RKO (cell line): ENCODE measurements around the gene KRTAP10-3.

Experiments used
- DNase-seq: peaks from one replicate; pipeline ENCODE4 v3.0.0-alpha.2; 2016; ENCODE audit warnings: low spot score

KRTAP10-3 gene

DNA sequence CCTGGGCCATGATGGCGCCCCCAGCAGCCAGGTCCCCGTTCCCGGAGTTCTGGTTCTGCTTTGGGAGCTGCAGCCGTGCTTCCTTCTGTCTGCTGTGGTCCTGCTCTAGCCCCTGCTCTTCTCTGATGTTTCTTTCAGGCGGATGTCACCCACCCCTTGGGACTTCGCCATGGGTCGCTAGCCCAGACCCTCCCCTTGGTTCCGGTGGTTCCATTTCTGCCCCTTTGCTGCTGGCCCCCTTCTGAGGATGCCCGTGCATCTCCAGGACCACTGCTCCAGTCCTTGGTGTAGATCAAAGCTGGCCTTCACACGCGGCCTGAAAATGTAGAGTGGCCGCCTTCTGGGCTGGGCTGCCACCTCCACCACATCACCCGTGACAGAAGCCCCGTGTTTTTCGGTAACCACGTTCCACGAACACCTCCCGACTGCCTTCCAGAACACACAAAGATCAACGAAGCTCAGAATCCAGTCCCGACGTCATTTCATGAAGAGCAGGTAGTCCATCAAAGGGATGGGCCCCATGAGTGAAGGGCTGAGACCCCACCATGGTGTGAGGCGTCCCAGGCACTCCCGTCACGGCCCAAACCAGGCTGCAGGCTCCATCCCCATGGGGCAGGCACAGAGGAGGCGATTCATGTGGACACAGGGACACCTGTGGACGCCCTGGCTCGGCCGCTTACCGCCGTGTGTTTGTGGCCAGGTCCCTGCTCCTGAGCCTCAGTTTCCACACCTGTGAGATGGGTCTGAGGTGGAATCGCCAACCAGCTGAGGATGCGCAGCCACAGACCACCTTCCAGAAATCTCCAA lies 43.0 kb downstream of the KRTAP10-3 start:
- no peak for DNase-seq

DNA sequence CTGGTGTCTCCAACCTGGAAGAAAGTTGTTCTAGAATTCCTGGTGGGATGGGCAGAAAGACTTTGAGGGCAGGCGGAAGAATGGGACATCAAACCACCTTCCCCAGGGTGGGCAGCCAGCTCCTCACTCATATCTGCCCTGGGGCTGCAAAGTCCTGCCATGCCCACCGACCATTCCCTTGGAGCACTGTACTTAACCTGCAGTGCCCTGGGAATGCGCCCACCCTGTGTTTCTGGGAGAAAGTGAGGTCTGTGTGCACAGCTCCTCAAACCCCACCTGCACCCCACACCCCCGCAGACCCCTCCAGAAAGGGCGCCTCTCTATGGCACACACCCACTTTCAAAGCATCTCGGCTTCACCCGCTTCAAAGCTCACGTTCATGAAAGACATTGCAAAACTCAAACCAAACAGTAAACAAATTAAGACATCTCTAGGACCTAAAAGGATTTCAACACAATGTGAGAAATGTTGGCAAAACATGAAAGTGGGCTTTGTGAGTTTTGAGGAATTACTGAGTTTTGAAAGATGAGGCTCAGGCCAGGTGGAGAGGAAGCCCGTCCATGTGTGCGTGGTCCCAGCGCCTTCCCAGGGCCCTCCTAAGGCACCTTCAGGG lies 43.7 kb downstream of the KRTAP10-3 start:
- no peak for DNase-seq

DNA sequence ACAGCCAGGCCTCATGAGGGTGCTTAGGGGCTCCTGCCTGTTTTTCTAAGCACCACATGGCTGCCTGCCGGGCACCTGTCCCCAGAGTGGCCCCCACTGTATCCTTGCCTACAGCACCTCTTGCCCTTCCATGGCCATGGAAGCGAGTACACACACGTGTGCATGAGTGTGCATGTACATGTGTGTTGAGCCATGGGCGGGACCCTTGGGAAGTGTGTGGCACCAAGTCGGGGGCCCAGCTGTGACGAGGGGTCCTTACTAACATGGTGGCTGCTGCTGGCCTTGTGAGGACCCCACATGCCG lies 44.4 kb downstream of the KRTAP10-3 start:
- DNase-seq, result no peak

DNA sequence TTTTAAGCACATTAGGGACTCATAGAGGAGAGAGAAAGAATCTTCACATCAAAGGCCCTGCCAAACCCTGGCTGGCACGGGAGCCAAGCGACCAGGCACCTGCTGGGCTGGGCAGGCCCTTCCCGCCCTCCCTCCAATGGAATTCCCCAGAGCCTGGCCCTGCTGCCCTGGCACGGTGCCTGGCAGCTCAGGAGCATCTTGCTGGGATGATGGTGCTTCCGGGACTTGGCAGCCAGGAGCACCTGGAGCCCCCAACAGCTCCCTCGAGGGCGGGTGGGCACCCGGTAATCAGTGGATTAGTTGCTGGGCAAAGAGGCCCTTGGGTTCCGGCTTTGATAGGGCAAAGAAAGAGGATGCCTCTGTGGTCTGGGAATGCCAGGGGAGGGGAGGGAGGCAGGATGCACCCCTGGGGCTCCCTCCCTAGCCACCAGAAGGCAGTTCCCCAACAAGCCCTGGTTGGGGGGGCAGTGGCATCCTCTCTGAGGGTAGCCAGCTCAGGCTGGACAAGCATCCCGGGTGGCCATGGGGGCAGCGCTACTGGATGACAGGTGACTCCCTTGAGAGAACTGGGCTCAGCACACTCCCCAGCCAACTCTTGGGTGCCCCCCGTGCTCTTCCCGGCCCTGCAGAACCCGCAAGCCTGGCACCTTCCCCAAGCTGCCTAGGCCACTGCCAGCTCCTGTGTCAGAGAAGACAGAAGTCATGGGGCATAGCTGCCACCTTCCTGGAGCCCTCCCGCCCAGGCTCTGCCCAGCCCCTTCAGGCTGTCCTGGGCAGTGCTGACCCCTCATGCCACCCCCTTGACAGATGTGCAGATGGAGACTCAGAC lies 45.0 kb downstream of the KRTAP10-3 start:
- DNase-seq, result no peak

DNA sequence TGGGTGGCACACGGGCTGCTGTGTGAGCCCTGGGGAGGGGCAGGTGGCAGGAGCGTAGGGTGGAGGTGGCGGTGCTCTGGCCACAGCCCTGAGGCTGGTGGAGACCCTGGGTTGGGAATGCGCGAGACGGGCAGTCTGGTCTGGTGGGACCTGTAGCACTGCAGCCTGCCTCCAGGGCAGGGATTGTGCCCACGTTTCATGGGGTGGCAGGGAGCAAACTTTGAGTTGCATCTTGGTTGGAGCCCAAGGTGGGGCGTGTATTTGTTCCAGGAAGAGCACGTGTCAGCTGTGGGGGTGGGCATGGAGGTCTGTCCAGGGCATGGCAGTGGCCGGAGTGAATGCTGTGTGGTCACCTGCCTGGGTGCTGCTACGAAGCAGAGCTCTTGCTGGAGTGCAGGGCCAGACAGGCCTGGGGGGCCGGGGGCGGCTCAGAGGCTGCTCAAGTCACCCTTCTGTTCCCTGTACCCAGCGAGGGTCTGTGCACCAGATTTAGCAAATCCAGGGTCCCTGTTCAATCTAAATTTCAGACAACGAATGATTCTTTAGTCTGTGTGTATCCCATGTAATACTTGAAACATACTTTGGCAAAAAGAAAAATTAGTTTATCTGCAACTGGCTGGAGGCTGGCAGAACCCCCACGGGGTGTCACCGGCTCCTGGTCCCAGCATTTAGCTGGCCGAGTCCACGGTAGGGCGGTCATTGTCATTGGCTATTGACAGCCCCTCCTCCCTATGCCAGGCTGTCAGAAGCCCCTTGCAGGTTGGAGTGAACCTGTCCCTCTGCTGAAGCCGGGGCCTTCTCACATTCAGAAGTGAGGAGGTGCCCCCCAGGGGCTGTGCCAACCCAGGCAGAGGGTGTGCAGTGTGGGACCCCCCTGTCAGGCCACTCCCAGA lies 45.9 kb downstream of the KRTAP10-3 start:
- no peak for DNase-seq

DNA sequence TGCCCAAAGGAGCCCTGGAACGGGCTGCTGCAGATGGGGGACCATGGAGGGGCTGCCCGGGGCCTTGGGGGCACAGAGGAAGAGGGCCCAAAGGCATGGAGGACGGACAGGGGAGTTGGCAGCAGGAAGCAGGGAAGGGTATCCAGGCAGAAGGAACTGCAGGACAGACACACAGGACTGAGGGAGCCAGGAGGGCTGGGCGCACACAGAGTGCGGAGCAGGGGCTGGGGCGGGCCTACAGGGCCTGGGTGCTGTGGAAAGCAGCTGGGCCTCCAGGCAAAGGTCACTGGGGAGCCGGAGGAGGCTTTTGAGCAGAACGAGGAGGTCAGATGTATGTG lies 46.7 kb downstream of the KRTAP10-3 start:
- no peak for DNase-seq

DNA sequence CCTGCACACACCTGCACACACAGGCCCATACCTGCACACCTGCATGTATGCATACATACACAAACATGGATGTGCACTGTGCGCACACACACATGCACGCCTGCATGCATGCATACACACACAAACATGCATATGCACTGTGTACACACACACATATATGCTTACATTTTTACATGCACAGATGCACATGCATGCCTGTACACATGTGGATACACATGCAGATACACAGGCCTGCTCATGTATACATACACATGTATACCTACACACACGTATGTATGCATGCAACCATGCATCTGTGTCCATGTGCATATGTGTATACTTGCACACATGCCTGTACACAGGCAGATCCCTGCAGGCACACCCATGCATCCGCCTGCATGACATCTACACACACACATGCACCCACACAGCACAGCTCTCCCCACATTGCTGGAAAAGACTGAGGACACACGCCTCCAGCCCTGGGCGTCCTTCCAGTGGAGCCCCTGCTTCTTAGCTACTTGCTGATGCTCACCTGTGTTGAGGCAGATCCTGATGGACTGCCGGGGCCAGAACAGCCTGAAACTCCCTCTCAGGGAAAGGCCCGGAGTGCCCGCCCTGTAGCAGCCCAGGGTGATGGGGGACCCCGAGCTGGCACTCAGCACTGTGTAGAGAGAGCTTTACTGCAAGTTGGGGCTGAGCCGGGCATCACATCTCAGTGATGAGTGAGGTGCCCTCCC lies 47.2 kb downstream of the KRTAP10-3 start:
- no peak for DNase-seq

DNA sequence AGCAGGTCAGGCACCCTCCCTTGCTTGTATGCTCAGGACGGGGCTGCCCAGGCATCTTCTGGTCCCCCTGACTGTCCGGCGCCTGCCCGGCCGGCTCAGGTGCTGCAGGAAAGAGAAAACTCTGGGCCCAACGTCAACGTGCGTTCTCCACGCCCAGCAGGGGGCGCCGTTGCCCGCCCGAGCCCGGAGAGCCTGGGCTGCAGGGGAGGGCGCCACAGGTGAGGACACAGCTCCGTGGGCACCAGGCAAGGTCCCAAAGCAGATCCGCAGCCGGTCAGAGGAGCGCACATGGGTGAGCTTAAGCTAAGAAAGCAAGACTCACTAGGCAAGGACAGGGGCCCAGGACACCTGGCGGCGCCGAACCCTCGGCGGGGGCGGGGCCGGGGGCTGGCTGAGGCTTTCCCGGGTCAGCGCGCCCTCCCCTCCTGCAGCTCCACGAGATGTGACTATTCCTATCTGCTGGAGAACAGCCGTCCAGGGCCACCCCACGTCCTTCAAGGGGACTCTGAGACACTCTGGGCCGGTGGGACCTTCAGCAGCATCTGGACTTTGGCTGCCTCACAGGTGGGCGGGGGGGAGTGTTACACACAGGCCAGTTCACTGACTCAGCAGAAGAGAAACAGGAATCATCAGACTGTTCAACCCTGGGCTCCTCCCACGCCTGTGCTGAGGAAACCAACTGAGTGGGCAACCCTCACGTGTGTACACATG lies 47.9 kb downstream of the KRTAP10-3 start:
- DNase-seq, result peak; percentile 29

DNA sequence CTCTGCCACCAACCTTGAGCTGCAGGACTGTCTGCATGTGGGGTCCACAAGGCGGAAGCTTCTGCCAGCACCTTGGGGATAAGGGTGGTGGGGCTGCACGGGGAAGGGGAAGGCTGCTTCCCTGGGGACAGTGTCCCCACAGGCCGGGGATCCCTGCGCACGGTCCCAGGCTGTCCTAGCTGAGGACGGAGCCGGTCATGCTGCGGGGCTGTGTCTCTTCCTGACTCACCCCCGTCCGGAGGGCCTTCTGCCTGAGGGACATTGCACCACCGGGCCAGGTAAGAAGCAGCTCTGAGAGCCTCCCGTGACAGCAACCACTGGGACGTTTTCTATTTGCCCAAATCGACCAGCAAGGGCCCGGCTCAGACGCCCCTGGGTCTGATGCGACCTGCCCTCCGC lies 48.5 kb downstream of the KRTAP10-3 start:
- no peak for DNase-seq

DNA sequence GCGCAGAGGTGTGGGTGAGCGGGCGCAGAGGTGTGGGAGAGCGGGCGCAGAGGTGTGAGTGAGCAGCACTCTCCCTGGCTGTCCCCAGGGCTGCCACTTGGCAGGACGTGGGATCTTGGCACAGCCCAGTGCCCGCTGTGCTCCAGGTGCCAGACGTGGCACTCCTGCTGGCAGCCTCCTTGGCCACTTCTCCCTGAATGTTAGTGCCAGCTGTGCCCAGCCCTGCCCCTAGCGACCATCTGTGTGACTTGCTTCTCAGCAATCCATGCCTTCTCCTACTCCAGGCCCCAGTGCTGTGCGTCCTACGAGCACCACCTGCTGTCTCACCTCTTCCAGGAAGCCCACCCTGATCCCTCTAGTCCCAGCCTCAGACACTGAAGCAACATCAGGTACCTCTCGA lies 49.1 kb downstream of the KRTAP10-3 start:
- peak; percentile 54 for DNase-seq

DNA sequence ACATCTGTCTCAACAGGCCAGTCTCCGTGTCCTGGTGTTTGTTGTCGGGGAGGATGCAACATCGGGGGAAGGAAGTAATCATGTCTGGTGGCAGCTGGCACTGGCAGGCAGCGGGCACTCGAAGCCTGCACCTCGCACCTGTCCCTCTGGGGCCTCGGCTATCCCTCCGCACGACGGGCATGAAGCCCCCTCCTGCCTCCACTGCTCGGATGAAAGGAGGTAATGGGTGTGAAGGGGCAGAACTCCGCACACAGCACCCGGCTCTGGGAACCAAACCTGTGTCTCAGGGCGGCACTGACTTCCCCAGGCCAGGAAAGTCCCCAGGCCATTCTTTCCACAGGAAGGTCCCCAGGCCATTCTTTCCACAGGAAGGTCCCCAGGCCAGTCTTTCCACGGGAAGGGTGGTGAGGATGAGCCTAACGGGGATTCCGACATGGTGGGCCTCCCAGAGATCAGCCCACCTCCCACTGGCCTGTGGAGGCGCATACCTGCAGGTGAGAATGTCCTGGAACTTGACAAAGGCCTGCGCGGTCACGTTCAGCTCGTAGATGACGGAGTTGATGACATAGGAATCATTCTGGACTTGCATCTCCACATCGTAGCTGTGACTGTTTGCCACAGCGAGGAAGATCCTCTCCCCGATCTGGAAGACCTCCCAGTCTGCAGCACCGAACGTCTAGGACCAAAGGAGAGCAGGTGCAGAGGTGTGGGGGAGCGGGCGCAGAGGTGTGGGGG lies 49.7 kb downstream of the KRTAP10-3 start:
- no peak for DNase-seq

DNA sequence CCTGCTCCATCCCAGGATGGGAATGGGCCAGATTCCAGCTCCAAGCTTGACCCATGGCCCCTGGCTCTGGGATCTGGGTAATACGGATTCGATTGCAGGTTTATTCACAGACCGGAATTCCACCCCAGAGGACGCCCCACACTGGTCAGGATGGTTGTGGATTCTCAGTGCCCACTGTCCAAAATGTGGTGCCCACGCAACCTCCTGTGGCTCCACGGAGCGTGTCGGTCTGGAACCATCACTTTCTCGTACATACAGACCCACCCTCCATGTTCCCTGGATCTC lies 50.2 kb downstream of the KRTAP10-3 start:
- no peak for DNase-seq
